Stimulated activated CD8-positive, alpha-beta memory T cell treated with anti-CD3 and anti-CD28 coated beads, Interleukin-4, amount 100 ng/mL, for 24 hours (primary cell): ENCODE data around the gene PKLR.
A peak's percentile ranks its signal among the peaks of the same experiment; 100 is the strongest.
"Not testable (repeated sequence)": the region's sequence is repeated elsewhere in the genome, so short reads cannot be mapped to it uniquely, and the experiment has no call there.

Source experiments
- DNase-seq: peaks from one replicate; pipeline ENCODE4 v3.0.0-alpha.2; 2020; ENCODE audit warnings: low read depth

Gene PKLR

GRCh38 chr1:155301342-155301841 lies at the start of gene PKLR:
Gene PKLR (minus strand): TSS chr1:155301438. CDS start chr1:155301395, 43 bp downstream.
- no peak for DNase-seq

GRCh38 chr1:155342842-155343241 lies 41.6 kb upstream of the PKLR start:
- DNase-seq, result no peak

- no peak for DNase-seq
These were observed 38.4 kb upstream of the PKLR start for GRCh38 chr1:155339515-155340097.

- DNase-seq, result no peak
These were observed 33.7 kb upstream of the PKLR start for GRCh38 chr1:155334962-155335361.

GRCh38 chr1:155329980-155330598 lies 28.9 kb upstream of the PKLR start:
- DNase-seq, result no peak

DNA sequence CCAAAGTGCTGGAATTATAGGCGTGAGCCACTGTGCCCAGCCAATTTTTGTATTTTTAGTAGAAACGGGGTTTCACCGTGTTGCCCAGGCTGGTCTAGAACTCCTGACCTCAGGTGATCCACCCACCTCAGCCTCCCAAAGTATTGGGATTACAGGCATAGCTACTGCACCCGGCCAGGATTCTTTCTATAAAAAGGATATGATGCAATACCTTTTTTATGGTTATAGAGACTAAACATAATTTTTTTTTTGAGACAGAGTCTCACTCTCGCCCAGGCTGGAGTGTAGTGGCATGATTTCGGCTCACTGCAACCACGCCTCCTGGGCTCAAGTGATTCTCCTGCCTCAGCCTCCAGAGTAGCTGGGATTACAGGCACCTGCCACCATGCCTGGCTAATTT lies 27.6 kb upstream of the PKLR start:
- DNase-seq, result not testable (repeated sequence)

DNA sequence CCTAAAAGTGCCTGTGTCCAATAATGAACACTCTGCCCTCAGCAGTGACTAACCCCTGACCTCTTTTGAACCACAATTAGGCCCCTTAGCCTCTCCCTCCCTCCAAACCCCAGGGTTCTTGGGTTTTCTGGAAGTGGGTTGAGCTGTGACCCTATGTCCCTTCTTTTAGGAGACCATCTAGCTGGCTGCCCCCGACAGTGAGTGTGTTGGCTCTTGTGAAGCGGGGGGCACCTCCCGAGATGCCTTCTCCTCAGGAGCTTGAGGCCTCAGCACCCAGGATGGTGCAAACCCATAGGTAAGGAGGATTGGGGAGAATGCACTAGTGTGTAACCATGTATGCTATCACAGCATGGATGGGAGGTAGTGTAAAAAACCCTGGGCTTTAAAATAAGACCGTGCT lies 26.7 kb upstream of the PKLR start:
- DNase-seq, result no peak

DNA sequence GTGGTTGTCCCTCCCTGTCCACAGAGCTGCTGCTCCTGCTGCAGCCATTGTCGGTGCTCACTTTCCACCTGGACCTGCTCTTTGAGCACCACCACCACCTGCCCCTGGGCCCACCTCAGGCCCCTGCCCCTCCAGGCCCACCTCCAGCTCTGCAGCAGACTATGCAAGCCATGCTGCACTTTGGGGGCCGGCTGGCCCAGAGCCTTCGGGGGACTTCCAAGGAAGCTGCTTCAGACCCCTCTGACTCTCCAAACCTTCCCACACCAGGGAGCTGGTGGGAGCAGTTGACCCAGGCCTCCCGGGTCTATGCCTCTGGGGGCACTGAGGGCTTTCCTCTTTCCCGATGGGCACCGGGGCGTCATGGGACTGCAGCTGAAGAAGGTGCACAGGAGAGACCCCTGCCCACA lies 25.4 kb upstream of the PKLR start:
- no peak for DNase-seq

GRCh38 chr1:155326020-155326526 lies 24.8 kb upstream of the PKLR start:
- no peak for DNase-seq

GRCh38 chr1:155325603-155325893 lies 24.3 kb upstream of the PKLR start:
- DNase-seq, result no peak

- DNase-seq, result no peak
These were observed 23.7 kb upstream of the PKLR start for GRCh38 chr1:155324717-155325602.

DNA sequence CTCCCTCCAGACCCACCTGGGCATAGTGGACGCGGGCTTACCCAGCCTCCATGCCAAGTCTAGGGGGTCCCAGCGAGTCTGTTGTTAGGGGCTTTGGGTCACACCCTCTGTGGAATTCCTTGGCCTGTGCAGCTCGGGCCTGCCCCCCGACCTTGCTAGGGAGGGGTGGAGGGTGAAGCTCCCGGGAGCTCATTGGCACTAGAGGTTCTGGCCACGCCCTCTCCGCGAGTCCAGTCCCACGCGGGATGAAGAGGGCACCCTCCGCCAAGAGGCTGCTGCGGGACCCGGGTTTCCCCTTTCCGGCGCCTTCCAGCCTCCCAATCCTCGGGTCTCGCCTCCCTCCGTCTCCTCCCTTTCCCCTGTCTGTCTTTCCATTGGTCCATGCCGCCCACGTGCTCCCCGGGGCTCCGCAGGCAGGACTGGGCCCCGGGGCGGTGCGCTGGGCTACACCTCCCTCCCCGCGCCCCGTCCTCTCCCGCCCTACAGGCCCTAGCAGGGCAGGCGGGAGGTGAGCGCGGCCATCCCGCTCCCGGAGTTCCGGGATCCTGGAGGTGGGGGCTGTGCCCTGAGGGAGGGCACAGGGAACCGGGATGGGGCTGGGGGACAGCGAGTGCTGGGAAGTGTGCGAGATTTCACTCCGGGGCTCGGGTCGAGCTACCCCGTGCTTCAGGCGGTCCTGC lies 22.9 kb upstream of the PKLR start:
- peak; percentile 87 for DNase-seq

GRCh38 chr1:155323729-155324036 lies 22.4 kb upstream of the PKLR start:
- peak; percentile 71 for DNase-seq

DNA sequence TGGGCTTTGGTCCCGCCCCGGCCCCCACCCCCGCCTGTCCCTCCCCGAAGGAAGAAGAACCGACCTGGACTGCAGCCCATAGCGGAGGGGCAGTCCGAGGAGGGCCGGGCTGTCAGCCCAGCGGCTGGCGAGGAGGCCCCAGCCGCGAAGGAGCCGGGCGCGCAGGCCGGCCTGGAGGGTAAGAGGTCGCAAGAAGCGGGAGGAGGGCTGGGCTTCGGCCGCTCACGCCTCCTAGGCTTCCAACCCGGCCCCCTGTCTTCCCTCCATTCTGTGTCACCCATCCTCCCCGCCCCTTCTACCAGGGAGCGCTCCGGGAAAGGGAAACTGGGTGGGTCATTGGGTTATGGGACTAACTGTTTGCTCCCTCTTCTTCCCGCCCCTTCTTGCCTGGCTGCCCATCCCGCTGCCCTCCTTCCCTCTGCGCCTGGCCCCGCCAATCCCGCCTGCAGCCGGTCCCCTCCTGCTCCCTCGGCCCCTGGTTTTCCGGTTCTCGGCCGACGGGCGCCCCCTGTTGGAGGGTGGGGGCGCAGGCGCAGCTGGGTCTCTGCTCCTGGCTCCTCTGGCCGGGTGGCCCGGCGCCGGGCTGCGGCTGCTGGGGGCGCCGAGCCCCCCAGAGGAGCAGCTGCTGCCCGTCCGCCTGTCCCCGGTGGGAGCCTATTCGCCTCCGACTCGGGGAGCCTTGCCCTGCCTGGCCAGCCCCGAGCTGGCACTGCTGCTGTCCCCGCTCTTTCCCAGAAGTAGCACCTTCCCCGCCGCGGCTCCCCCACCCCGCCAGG lies 21.9 kb upstream of the PKLR start:
- DNase-seq, result peak; percentile 78

DNA sequence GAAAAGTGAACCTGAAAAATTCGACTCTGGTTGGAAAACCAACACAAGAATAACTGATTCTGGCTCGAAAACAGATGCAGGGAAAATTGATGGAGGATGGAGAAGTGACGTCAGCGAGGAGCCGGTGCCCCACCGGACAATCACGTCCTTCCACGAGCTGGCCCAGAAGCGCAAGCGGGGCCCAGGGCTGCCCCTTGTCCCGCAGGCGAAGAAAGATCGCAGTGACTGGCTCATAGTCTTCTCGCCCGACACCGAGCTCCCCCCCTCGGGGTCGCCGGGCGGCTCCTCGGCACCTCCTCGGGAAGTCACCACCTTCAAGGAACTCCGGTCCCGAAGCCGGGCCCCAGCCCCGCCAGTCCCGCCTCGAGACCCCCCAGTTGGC lies 21.3 kb upstream of the PKLR start:
- no peak for DNase-seq

DNA sequence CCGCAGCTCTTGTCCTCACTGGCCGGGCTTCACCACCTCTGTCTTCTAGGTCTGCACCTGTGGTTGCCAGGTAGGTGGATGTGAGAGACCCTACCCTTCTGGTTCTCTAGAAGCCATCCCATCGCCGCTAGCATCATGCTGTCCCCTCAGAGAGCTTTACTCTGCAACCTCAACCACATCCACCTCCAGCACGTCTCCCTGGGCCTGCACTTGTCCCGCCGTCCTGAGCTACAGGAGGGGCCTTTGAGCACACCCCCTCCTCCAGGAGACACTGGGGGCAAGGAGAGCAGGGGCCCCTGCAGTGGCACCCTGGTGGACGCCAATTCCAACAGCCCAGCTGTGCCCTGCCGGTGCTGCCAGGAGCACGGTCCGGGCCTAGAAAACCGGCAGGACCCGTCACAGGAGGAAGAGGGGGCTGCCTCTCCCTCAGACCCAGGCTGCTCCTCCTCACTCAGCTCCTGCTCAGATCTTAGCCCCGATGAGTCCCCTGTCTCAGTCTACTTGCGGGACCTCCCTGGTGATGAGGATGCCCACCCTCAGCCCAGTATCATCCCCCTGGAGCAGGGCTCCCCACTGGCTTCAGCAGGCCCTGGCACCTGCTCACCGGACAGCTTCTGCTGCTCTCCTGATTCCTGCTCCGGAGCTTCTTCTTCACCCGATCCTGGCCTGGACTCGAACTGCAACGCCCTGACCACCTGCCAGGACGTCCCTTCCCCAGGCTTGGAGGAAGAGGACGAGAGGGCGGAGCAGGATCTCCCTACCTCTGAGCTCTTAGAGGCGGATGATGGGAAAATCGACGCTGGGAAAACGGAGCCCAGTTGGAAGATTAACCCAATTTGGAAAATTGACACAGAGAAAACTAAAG lies 20.6 kb upstream of the PKLR start:
- DNase-seq, result no peak

DNA sequence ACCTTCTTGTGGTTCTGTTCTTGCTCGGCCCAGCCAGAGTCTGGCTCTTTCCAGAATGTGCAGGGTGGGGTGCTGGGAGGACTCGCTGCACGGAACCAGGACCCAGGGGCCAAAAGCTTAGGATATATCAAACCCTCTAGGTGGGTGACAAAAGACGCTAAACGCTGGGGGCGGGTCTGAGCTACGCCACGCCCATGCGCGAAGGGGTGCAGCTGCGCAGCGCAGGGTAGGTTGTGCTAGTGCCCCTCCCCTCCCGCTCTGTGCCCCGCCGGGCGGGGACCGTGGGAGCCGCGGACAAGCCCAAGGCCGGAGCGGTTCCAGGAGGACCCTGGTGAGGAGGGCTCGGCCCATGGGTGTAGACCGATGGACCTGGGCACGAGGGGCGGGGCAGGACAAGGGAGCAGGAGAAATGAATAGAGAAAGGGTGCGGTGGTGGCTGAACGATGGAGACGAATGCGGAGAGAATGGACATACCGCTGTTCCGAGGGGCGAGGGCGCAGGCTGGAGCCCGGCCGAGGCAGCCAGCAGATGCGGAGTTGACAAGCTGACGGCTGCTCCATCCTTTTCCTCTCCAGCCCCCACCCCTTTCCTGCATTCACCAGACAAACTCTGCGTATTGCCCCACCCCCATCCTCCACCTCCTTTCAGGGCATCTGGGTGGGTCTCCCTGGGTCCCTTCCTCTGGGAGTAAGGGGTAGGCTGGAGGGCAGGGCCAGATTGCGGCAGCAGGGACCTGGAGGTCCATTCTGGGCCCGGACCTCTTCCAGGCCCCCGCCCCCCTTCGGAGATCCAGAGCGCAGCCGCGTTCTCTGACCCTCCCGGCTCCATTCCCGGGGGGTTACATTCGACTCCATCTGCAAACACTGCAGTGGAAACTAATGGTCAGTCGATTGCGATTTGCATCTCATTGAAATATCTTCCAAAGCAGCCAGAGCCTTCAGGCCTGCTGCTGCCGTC lies 19.7 kb upstream of the PKLR start, which contains the start of gene RUSC1:
RUSC1 (plus strand) TSS at position 234 of the 957 bp plus-strand sequence. CDS start 880 bp downstream, outside the sequence.
- peak; percentile 70 for DNase-seq

DNA sequence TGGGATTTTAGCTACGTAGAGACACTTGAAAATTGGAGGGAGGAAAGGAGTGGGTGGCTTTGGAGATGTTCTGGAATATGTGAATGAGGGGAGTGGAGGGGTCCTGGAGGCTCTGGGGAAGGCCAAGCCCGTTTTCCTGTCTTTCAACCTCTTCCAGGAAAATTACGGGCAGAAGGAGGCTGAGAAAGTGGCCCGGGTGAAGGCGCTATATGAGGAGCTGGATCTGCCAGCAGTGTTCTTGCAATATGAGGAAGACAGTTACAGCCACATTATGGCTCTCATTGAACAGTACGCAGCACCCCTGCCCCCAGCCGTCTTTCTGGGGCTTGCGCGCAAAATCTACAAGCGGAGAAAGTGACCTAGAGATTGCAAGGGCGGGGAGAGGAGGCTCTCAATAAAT lies 19.0 kb upstream of the PKLR start:
- no peak for DNase-seq

GRCh38 chr1:155319536-155319935 lies 18.3 kb upstream of the PKLR start:
- no peak for DNase-seq
